GM13976 (cell line): ENCODE data around the gene TOPAZ1.

Experiments used
- DNase-seq: peaks from one replicate; pipeline ENCODE4 v3.0.0; 2012; ENCODE audit warnings: low spot score
- in situ Hi-C: fragments of 300-500 bp; cut with MboI; formaldehyde crosslinking; loops from one replicate; pipeline ENCODE4 v1.12.0; 2022; ENCODE audit warnings: low sequenced_read_pairs, mixed read lengths, inconsistent platforms; ENCODE audit not compliant: unreplicated experiment
- TF ChIP-seq, protein P1 (sequence below): IDR thresholded peaks from 2 replicates; pipeline ENCODE4 v1.5.1; 2012; ENCODE audit warnings: borderline replicate concordance, mild to moderate bottlenecking; ENCODE audit not compliant: insufficient read depth; ENCODE audit errors: extremely low read depth, missing control alignments, control extremely low read depth

The TOPAZ1 gene

DNA sequence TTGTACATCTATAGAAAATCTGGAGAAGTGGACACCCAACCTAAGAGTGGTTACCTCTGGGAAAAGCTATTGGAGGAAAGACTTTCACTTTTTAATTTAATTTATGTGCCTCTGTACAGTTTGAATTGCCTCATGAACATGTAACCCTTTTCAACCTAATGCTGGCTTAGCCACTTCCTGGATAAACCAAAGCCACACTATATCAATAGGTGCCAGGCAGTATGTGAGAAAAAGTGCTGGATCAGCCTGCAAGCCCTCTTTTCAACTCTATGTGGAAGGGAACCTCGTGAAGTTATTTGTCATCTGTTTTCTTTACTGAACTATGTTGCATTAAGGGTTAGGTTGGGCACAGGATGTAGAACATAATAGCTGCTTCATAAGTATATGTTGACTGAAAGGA is 9.3 kb upstream of the TOPAZ1 start:
- TF ChIP-seq, protein P1, sequence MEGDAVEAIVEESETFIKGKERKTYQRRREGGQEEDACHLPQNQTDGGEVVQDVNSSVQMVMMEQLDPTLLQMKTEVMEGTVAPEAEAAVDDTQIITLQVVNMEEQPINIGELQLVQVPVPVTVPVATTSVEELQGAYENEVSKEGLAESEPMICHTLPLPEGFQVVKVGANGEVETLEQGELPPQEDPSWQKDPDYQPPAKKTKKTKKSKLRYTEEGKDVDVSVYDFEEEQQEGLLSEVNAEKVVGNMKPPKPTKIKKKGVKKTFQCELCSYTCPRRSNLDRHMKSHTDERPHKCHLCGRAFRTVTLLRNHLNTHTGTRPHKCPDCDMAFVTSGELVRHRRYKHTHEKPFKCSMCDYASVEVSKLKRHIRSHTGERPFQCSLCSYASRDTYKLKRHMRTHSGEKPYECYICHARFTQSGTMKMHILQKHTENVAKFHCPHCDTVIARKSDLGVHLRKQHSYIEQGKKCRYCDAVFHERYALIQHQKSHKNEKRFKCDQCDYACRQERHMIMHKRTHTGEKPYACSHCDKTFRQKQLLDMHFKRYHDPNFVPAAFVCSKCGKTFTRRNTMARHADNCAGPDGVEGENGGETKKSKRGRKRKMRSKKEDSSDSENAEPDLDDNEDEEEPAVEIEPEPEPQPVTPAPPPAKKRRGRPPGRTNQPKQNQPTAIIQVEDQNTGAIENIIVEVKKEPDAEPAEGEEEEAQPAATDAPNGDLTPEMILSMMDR, result no peak
- in situ Hi-C loops, result no loop called here

DNA sequence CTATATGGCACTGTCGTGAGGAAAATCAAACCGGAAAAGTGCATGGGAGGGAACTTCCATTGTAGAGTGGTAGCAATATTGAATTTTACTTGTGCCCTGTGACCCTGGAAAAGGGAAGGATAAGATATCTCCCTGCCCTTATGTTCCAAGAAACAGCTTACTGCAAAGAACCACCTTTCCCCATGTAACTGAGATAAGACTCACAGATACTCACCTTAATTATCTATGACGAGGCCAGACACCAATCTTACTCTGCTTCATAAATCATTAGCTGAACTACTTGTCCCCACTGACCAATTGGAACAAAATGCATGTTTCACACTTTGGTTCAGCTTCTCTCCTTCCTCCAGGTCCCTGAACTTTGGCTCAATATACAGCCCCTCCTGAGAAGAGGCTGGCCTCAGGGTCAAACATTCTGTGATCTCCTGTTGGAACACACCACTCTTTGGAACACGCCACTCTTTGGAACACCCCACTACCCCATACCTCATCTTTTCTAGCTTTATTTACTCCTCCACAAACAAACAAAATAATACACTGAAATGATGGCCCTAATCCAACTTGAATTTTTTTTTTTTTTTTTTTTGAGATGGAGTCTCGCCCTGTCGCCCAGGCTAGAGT is 6.9 kb upstream of the TOPAZ1 start:
- DNase-seq, result no peak
- TF ChIP-seq, protein P1, result no peak
- in situ Hi-C loops, result no loop called here

More for the DNA sequence above, 9.3 kb upstream of the TOPAZ1 start:
- DNase-seq, result no peak

DNA sequence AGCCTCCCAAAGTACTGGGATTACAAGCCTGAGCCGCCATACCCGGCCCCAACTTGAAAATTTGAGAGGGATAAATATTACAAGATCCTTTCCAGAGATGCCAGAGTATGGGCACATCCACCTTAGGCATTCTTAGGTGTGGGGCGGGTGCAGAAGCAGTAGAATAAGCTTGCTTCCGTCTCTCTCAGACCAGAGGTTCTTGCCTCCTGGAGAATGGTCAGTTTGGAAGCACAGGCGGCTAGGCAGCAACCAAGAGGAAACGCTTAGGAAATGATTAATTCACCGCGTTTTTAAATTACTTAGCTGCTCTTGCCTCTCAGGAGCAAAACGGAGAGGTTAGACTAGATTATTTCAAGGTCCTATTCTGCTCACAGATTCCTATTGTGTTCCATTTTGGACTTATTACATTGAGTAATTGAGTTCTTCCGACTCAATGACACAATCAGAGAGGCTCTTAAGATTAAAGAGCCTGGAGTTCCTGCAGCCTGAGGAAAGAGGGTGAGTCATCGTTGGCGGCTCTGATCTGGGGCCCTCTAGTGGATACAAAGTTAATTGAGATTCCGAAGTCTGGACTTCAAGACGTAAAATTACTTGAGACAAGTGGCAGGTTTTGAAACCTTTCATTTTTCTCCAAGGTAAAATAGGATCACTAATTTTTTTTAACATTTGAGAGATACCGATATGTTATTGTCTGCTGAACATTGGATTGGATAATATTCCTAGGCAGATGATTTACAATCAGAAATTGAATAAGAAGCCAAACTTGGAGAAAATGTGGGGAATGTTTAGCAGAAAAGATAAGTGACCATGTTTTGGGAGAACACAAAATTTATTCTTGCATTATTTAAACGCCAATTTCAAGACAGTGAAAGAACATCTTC is 5.8 kb upstream of the TOPAZ1 start:
- in situ Hi-C loops, result no loop called here
- TF ChIP-seq, protein P1, result peak; percentile 39
- DNase-seq, result peak; percentile 63

DNA sequence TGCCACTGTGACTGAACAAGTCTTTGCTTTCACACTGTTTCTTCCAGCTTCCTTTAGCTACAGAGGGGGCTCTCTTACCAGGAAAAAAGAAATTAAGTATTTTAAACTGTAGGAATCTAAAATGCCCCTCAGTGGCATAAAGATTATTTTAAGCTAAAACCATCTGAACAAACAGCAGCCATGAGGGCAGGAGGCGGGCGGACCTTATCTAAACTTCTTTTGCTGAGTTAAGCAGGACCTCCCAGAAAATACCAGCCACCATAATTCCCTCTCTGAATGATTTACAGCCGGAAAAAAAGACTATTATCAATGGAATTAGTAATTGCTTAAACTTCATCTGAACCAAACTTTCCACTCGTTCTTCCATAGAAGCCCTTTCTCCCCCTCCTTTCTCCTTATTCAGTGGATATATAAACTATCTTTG is 5.2 kb upstream of the TOPAZ1 start:
- DNase-seq, result no peak
- TF ChIP-seq, protein P1, result no peak
- in situ Hi-C loops, result no loop called here

DNA sequence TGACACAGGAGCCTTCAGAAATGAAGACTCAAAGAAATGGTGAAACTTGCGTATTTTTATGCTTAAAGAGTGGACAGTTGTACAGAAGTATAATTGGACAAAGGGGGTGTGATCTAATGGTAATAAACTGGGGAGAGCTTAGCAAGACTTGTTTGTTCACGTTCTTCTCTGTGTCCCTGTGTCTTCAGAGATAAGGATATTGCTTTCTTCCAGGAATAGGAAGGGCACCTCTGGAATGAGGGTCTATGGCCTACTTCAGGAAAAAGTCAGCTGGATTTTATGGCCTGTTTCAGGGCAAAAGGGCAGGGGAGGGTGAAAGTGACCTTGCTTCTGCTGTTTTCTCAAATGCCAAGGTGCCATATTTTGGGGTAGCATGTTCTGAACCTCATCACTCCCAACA is 4.5 kb upstream of the TOPAZ1 start:
- in situ Hi-C loops, result no loop called here
- no peak for DNase-seq
- TF ChIP-seq, protein P1, result no peak

DNA sequence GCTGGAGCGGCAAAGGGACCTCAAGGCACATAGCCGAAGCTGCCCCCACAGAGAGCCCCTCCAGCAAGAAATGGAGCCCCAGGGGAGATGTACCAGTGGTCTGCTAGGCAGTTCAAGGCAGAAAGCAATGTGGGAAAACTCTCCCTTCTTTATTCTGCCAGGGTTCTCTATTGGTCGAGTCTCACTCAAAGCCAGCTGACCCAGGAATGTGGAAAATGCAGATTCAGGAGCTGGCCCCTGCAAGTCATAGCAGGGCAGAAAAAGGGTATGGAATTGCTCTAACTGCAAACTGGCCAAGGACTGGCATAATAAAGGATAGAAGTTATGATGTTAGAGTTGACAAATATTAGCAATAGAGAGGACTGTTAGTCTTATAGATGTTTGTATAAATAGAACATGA is 4.0 kb upstream of the TOPAZ1 start:
- no peak for DNase-seq
- in situ Hi-C loops, result no loop called here
- TF ChIP-seq, protein P1, result no peak
